A549 (cell line): ENCODE data around the gene CEP72. TPM values are rescaled to one million over a fixed set of nuclear protein-coding genes. Genes with fewer than 3 reads are reported as not detected.

Experiments used
- ATAC-seq, 2 experiments: fragments of 200-7000 bp in 1 of 2; fragments of >200 bp in 1 of 2; cut with Nextera tagmentation in 1 of 2; cut with Tn5 transposase in 1 of 2; 3 replicates each; pipeline versions ENCODE4 v1.8.0 to v1.9.1; 2018 to 2020; ENCODE audit warnings: mild to moderate bottlenecking in 1 of 2, moderate library complexity in 1 of 2
- CTCF ChIA-PET: fragments of 300-600 bp; sonication (Branson Sonifier 250); formaldehyde crosslinking; extraction: SDS; loops from one replicate; lab custom pipeline; 2021; ENCODE audit warnings: antibody characterized with exemption, inconsistent platforms; lab: Yijun Ruan, JAX
- POLR2A ChIA-PET: fragments of 350-600 bp; formaldehyde crosslinking; extraction: SDS; loops from one replicate; lab custom pipeline; 2021; ENCODE audit warnings: antibody characterized with exemption, inconsistent platforms; lab: Yijun Ruan, JAX
- DNase-seq, 2 experiments: peaks; one replicate each; pipeline versions ENCODE4 v3.0.0 to v3.0.0-alpha.2; 2011 to 2016; ENCODE audit warnings: low read depth in 1 of 2, low spot score in 1 of 2
- FAIRE-seq: peaks from 2 replicates; lab custom pipeline; 2011; peaks lifted over from hg19 to GRCh38; lab: Jason Lieb, UNC
- H3K27ac ChIP-seq, 2 experiments: fragments of >200 bp; sonication (Bioruptor Twin); formaldehyde crosslinking; 3 replicates each; pipeline ENCODE4 v1.5.1; 2016 to 2017
- H3K4me1 ChIP-seq: fragments of >200 bp; sonication (Bioruptor Twin); formaldehyde crosslinking; 3 replicates; pipeline ENCODE4 v1.6.1; 2016
- H3K4me2 ChIP-seq: fragments of >200 bp; sonication (Bioruptor Twin); formaldehyde crosslinking; 3 replicates; pipeline ENCODE4 v1.6.1; 2016
- H3K4me3 ChIP-seq: fragments of >200 bp; sonication (Bioruptor Twin); formaldehyde crosslinking; 3 replicates; pipeline ENCODE4 v1.5.1; 2016
- H3K9me3 ChIP-seq: fragments of >200 bp; sonication (Bioruptor Twin); formaldehyde crosslinking; 3 replicates; pipeline ENCODE4 v1.6.1; 2016
- CHD4 ChIP-seq: fragments of 200-600 bp; sonication (generic); IDR thresholded peaks from 2 replicates; pipeline ENCODE4 v1.6.1; 2016; ENCODE audit warnings: antibody characterized with exemption, mild to moderate bottlenecking, borderline replicate concordance
- EHF ChIP-seq: fragments of 250-450 bp; sonication (Bioruptor Pico); IDR thresholded peaks from 2 replicates; pipeline ENCODE4 v1.5.0; 2020; ENCODE audit warnings: mild to moderate bottlenecking
- FOSB ChIP-seq: fragments of 250-450 bp; sonication (Bioruptor Pico); IDR thresholded peaks from 2 replicates; pipeline ENCODE4 v1.5.0; 2020; ENCODE audit warnings: mild to moderate bottlenecking, moderate library complexity
- HDAC2 ChIP-seq: fragments of 200-600 bp; sonication (generic); IDR thresholded peaks from 2 replicates; pipeline ENCODE4 v1.6.1; 2016
- HOXB5 ChIP-seq: fragments of 250-450 bp; sonication (Bioruptor Pico); IDR thresholded peaks from 2 replicates; pipeline ENCODE4 v1.5.0; 2020; ENCODE audit warnings: mild to moderate bottlenecking, moderate library complexity
- JUN ChIP-seq, 2 experiments: fragments of >200 bp; sonication (Bioruptor Twin); formaldehyde crosslinking; IDR thresholded peaks; 2 replicates in 1 of 2; 3 replicates in 1 of 2; pipeline ENCODE4 v1.6.1; 2016 to 2017
- JUNB ChIP-seq: fragments of >200 bp; sonication (Bioruptor Twin); formaldehyde crosslinking; IDR thresholded peaks from 2 replicates; pipeline ENCODE4 v1.6.1; 2016
- KDM1A ChIP-seq: fragments of 200-600 bp; sonication (generic); IDR thresholded peaks from 2 replicates; pipeline ENCODE4 v1.6.1; 2016; ENCODE audit warnings: low read depth, mild to moderate bottlenecking
- MAZ ChIP-seq: fragments of 150-350 bp; IDR thresholded peaks from 2 replicates; pipeline ENCODE4 v1.6.1; 2014; ENCODE audit warnings: antibody characterized with exemption, low read depth, low read length, borderline replicate concordance
- NR3C1 ChIP-seq: fragments of >200 bp; sonication (Bioruptor Twin); formaldehyde crosslinking; IDR thresholded peaks from 3 replicates; pipeline ENCODE4 v1.6.1; 2017
- POLR2A ChIP-seq: IDR thresholded peaks from 2 replicates; pipeline ENCODE4 v1.6.1; 2012; ENCODE audit warnings: mild to moderate bottlenecking, low read length
- RARB ChIP-seq: fragments of 250-450 bp; sonication (Bioruptor Pico); IDR thresholded peaks from 2 replicates; pipeline ENCODE4 v1.8.0; 2021; ENCODE audit warnings: mild to moderate bottlenecking, moderate library complexity
- RCOR1 ChIP-seq: fragments of 150-350 bp; IDR thresholded peaks from 2 replicates; pipeline ENCODE4 v1.6.1; 2014; ENCODE audit warnings: antibody characterized with exemption, low read length, low read depth
- SREBF2 ChIP-seq: fragments of 450-650 bp; IDR thresholded peaks from 2 replicates; pipeline ENCODE4 v1.6.1; 2014; ENCODE audit warnings: mild to moderate bottlenecking, moderate library complexity
- ZSCAN20 ChIP-seq: fragments of 250-450 bp; sonication (Bioruptor Pico); IDR thresholded peaks from 2 replicates; pipeline ENCODE4 v1.8.0; 2022; ENCODE audit warnings: mild to moderate bottlenecking, moderate library complexity
- WGBS: methylation state at CpG from one replicate; pipeline ENCODE4 v1.1.6; 2017; ENCODE audit errors: missing lambda C conversion rate; 5-methylcytosine and 5-hydroxymethylcytosine counted together
- polyA plus RNA-seq, 4 experiments: library from polyadenylated mRNA; depleted of rRNA in 3 of 4; stranded (reverse); fragments of >200 nt; fragmentation: RNase III in 1 of 4; extraction: RNeasy Plus Mini Kit Qiagen cat#74134 plus additional on column Dnase treatment in 1 of 4; gene quantifications; 2 replicates in 3 of 4; 3 replicates in 1 of 4; pipeline ENCODE4 v1.2.3, GENCODE V29; 2011 to 2017
- TF ChIP-seq, protein P1 (sequence below): fragments of 250-450 bp; sonication (Bioruptor Pico); IDR thresholded peaks from 2 replicates; pipeline ENCODE4 v1.5.0; 2021; ENCODE audit warnings: mild to moderate bottlenecking, moderate library complexity, borderline replicate concordance
- TF ChIP-seq, protein P2 (sequence below): fragments of >200 bp; sonication (Bioruptor Twin); formaldehyde crosslinking; IDR thresholded peaks from 3 replicates; pipeline ENCODE4 v1.6.1; 2016
- TF ChIP-seq, protein P3 (sequence below): IDR thresholded peaks from 2 replicates; pipeline ENCODE4 v1.6.1; 2012; ENCODE audit warnings: low read depth, borderline replicate concordance
- TF ChIP-seq, protein P4 (sequence below): fragments of >200 bp; sonication (Bioruptor Twin); formaldehyde crosslinking; IDR thresholded peaks from 3 replicates; pipeline ENCODE4 v1.5.1; 2016

The CEP72 gene
- polyA plus RNA-seq, 2 of the 4 experiments (the other 2 are of a cell fraction), result 10.8 to 11.1 TPM

DNA sequence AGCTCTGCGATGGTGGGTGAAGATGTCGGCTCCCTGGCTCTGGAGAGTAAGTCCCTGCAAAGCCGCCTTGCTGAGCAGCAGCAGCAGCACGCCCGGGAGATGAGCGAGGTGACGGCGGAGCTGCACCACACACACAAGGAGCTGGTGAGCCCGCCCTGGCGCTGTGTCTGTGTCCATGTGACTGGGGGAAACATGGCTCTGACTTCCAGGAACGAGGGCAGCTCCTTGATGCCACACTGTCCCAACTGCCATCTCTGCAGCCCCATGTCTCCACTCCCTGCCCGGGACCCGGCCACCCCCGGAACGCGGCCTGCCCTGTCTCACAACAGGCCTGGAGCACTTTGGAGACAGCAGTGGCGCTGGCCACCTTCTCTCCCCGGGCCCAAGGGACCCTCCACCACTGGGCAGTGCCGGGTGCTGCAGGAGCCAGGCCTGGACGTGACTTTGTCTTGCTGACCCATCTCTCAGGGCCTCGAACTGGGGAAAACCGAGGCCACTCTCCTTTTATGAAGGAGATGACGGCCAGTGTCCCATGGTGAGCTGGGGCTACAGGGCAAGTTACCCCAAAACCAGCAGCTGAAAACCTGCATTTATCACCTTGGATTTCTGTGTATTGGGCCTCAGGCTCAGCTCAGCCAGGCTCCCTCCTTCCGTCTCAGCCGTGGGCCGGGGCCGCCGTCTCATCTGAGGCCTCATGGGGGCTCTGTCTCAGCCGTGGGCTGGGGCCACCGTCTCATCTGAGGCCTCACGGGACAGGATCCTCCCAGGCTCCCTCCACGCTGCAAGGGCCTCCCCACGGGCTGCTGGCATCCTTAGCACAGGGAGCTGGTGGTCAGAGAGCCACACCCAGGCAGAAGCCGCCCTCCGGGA is 28.6 kb downstream of the CEP72 start:
- H3K4me1 ChIP-seq, result no peaks in the 10 kb centered on the region
- DNase-seq (no peak), FAIRE-seq (no peak), ATAC-seq (no peak)
- ChIA-PET POLR2A (no interaction called here), CTCF (interaction anchor here (0.7 kb wide), 1 partner anchor 28 kb away, joined by 3 read pairs; no protein-coding TSS in a partner anchor)
- no peaks in the 10 kb centered on the region for H3K9me3 ChIP-seq
- H3K27ac ChIP-seq, result no peak overlapping the region
- 93% methylated on average over 22 of the region's 35 CpGs for WGBS
- TF ChIP-seq ZSCAN20 (CRISPR knock-in tag), result no peak
- no peak for TF ChIP-seq EHF
- TF ChIP-seq POLR2A, result no peak
- TF ChIP-seq, protein P1, sequence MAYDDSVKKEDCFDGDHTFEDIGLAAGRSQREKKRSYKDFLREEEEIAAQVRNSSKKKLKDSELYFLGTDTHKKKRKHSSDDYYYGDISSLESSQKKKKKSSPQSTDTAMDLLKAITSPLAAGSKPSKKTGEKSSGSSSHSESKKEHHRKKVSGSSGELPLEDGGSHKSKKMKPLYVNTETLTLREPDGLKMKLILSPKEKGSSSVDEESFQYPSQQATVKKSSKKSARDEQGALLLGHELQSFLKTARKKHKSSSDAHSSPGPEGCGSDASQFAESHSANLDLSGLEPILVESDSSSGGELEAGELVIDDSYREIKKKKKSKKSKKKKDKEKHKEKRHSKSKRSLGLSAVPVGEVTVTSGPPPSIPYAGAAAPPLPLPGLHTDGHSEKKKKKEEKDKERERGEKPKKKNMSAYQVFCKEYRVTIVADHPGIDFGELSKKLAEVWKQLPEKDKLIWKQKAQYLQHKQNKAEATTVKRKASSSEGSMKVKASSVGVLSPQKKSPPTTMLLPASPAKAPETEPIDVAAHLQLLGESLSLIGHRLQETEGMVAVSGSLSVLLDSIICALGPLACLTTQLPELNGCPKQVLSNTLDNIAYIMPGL (CRISPR knock-in tag), result no peak
- no peak for TF ChIP-seq HDAC2
- TF ChIP-seq RCOR1, result no peak
- no peak for TF ChIP-seq FOSB
- no peak for TF ChIP-seq NR3C1
- TF ChIP-seq, protein P2, sequence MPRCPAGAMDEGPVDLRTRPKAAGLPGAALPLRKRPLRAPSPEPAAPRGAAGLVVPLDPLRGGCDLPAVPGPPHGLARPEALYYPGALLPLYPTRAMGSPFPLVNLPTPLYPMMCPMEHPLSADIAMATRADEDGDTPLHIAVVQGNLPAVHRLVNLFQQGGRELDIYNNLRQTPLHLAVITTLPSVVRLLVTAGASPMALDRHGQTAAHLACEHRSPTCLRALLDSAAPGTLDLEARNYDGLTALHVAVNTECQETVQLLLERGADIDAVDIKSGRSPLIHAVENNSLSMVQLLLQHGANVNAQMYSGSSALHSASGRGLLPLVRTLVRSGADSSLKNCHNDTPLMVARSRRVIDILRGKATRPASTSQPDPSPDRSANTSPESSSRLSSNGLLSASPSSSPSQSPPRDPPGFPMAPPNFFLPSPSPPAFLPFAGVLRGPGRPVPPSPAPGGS, result no peak
- TF ChIP-seq, protein P3, sequence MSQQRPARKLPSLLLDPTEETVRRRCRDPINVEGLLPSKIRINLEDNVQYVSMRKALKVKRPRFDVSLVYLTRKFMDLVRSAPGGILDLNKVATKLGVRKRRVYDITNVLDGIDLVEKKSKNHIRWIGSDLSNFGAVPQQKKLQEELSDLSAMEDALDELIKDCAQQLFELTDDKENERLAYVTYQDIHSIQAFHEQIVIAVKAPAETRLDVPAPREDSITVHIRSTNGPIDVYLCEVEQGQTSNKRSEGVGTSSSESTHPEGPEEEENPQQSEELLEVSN, result no peak
- TF ChIP-seq JUN (IDR thresholded peaks at IDR 0.05), result no peak
- TF ChIP-seq MAZ, result no peak
- no peak for TF ChIP-seq CHD4
- TF ChIP-seq HOXB5 (CRISPR knock-in tag), result no peak
- no peak overlapping the region for H3K4me2 ChIP-seq
- H3K4me3 ChIP-seq, result no peak overlapping the region

DNA sequence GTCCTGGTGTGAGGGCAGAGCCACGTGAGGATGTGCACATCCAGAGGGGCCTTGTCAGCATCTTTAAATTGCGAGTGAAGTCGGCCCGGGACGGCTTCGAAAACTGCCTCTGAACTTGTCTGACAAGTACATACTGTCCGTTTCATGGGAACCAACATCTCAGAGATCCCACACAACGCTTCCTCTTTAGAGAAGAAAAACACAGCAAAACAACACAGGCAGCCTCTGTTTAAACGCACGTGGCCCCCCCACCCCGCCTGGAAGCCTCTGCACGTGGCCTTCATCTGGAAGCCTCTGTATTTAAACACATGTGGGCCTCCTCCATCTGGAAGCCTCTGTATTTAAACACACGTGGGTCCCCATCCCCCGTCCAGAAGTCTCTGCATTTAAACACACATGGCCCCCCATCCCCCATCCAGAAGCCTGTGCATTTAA is 29.2 kb downstream of the CEP72 start:
- 93% methylated on average over 13 of the region's 14 CpGs for WGBS
- ATAC-seq, result no peak
- no peak for DNase-seq
- POLR2A ChIA-PET, result no interaction called here
- Histone ChIP-seq H3K4me2 (no peak overlapping the region), H3K4me1 (no peaks in the 10 kb centered on the region), H3K4me3 (no peak overlapping the region), H3K9me3 (no peaks in the 10 kb centered on the region), H3K27ac (no peak overlapping the region)
- TF ChIP-seq JUNB (no peak), MAZ (no peak), KDM1A (no peak), SREBF2 (no peak), RARB (no peak)
- TF ChIP-seq, protein P4, sequence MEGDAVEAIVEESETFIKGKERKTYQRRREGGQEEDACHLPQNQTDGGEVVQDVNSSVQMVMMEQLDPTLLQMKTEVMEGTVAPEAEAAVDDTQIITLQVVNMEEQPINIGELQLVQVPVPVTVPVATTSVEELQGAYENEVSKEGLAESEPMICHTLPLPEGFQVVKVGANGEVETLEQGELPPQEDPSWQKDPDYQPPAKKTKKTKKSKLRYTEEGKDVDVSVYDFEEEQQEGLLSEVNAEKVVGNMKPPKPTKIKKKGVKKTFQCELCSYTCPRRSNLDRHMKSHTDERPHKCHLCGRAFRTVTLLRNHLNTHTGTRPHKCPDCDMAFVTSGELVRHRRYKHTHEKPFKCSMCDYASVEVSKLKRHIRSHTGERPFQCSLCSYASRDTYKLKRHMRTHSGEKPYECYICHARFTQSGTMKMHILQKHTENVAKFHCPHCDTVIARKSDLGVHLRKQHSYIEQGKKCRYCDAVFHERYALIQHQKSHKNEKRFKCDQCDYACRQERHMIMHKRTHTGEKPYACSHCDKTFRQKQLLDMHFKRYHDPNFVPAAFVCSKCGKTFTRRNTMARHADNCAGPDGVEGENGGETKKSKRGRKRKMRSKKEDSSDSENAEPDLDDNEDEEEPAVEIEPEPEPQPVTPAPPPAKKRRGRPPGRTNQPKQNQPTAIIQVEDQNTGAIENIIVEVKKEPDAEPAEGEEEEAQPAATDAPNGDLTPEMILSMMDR, result no peak
- CTCF ChIA-PET, result no interaction called here
- no peak for FAIRE-seq
